Measurements from ENCODE around the gene UQCR10.
A peak's percentile ranks its signal among the peaks of the same experiment; 100 is the strongest.

The UQCR10 gene

GRCh38 chr22:29798318-29798717 lies 31.1 kb downstream of the UQCR10 start:
- DNase-seq (ENCODE audit: low read depth, low spot score): no peak

- no peak for DNase-seq (ENCODE audit: low read depth, low spot score)
These were observed 31.6 kb downstream of the UQCR10 start for GRCh38 chr22:29798801-29799200.

GRCh38 chr22:29799217-29799680 lies 32.1 kb downstream of the UQCR10 start:
- DNase-seq (ENCODE audit: low read depth, low spot score): peak; percentile 4

- no peak for DNase-seq (ENCODE audit: low read depth, low spot score)
These were observed 34.0 kb downstream of the UQCR10 start for GRCh38 chr22:29801153-29801552.

- no peak for DNase-seq (ENCODE audit: low read depth, low spot score)
These were observed 34.6 kb downstream of the UQCR10 start for GRCh38 chr22:29801796-29802195.

GRCh38 chr22:29803190-29803589 lies 36.0 kb downstream of the UQCR10 start:
- no peak for DNase-seq (ENCODE audit: low read depth, low spot score)

- DNase-seq (ENCODE audit: low read depth, low spot score): no peak
These were observed 37.8 kb downstream of the UQCR10 start for GRCh38 chr22:29804985-29805384.

GRCh38 chr22:29806196-29806595 lies 39.0 kb downstream of the UQCR10 start:
- DNase-seq (ENCODE audit: low read depth, low spot score): no peak

GRCh38 chr22:29810216-29810615 lies 43.0 kb downstream of the UQCR10 start:
- DNase-seq (ENCODE audit: low read depth, low spot score): no peak

GRCh38 chr22:29811377-29811776 lies 44.2 kb downstream of the UQCR10 start:
- no peak for DNase-seq (ENCODE audit: low read depth, low spot score)

GRCh38 chr22:29813126-29813525 lies 46.0 kb downstream of the UQCR10 start:
- no peak for DNase-seq (ENCODE audit: low read depth, low spot score)

GRCh38 chr22:29813563-29813962 lies 46.4 kb downstream of the UQCR10 start:
- no peak for DNase-seq (ENCODE audit: low read depth, low spot score)

GRCh38 chr22:29814003-29814402 lies 46.8 kb downstream of the UQCR10 start:
- no peak for DNase-seq (ENCODE audit: low read depth, low spot score)

- DNase-seq (ENCODE audit: low read depth, low spot score): no peak
These were observed 48.4 kb downstream of the UQCR10 start for GRCh38 chr22:29815580-29815979.

- no peak for DNase-seq (ENCODE audit: low read depth, low spot score)
These were observed 49.0 kb downstream of the UQCR10 start for GRCh38 chr22:29816128-29816527.

GRCh38 chr22:29816539-29816938 lies 49.4 kb downstream of the UQCR10 start:
- DNase-seq (ENCODE audit: low read depth, low spot score): no peak

GRCh38 chr22:29816980-29817379 lies 49.8 kb downstream of the UQCR10 start:
- no peak for DNase-seq (ENCODE audit: low read depth, low spot score)

GRCh38 chr22:29817724-29818123 lies 50.6 kb downstream of the UQCR10 start:
- DNase-seq (ENCODE audit: low read depth, low spot score): no peak

- no peak for DNase-seq (ENCODE audit: low read depth, low spot score)
These were observed 52.3 kb downstream of the UQCR10 start for GRCh38 chr22:29819501-29819900.
